Heart left ventricle (tissue), 16 donors: ENCODE measurements around the gene PDE1A. TPM values are rescaled to one million over a fixed set of nuclear protein-coding genes. Genes with fewer than 3 reads are reported as not detected.

Source experiments
- ATAC-seq, 4 donors: fragments of 200-7000 bp; cut with Tn5 transposase; one replicate each; pipeline ENCODE4 v1.9.1; 2020 to 2022; ENCODE audit warnings: moderate library complexity in 4 of 4, mild to moderate bottlenecking in 3 of 4, moderate number of reproducible peaks in 1 of 4
- DNase-seq, 5 donors: peaks; one replicate each; pipeline ENCODE4 v3.0.0-alpha.2; 2020
- H3K27ac ChIP-seq, 12 donors: fragments of 200-600 bp; sonication (generic) in 4 of 12; one replicate each; pipeline versions ENCODE4 v1.5.0 to v1.8.0; 2016 to 2022; ENCODE audit warnings: mild to moderate bottlenecking in 2 of 12
- H3K27me3 ChIP-seq, 9 donors: fragments of 200-600 bp; sonication (generic) in 2 of 9; one replicate each; pipeline versions ENCODE4 v1.5.1 to v1.8.0; 2016 to 2022; ENCODE audit warnings: mild to moderate bottlenecking in 3 of 9
- H3K36me3 ChIP-seq, 9 donors: fragments of 200-600 bp; sonication (generic) in 2 of 9; one replicate each; pipeline versions ENCODE4 v1.5.0 to v1.8.0; 2018 to 2022; ENCODE audit warnings: mild to moderate bottlenecking in 2 of 9
- H3K4me1 ChIP-seq, 12 donors: fragments of 200-600 bp; sonication (generic) in 4 of 12; one replicate each; pipeline versions ENCODE4 v1.5.0 to v1.8.0; 2016 to 2022; ENCODE audit warnings: mild to moderate bottlenecking in 3 of 12
- H3K4me3 ChIP-seq, 12 donors: fragments of 200-600 bp; sonication (generic) in 4 of 12; one replicate each; pipeline versions ENCODE4 v1.5.0 to v1.8.0; 2017 to 2022; ENCODE audit warnings: mild to moderate bottlenecking in 9 of 12, moderate library complexity in 4 of 12
- H3K9me3 ChIP-seq, 12 donors: fragments of 200-600 bp; sonication (generic) in 4 of 12; one replicate each; pipeline versions ENCODE4 v1.5.0 to v1.8.0; 2016 to 2022; ENCODE audit warnings: mild to moderate bottlenecking in 1 of 12
- CTCF ChIP-seq, 12 donors: fragments of 200-600 bp; sonication (generic) in 4 of 12; IDR thresholded peaks; one replicate each; pipeline versions ENCODE4 v1.5.0 to v1.8.0; 2018 to 2022; ENCODE audit warnings: antibody characterized with exemption in 12 of 12, mild to moderate bottlenecking in 5 of 12
- POLR2A ChIP-seq, 2 donors: fragments of 450-650 bp; IDR thresholded peaks; one replicate each; pipeline ENCODE4 v1.6.1; 2017; ENCODE audit warnings: antibody characterized with exemption in 2 of 2, mild to moderate bottlenecking in 2 of 2, moderate library complexity in 2 of 2
- WGBS, 4 donors: extraction: QIAGEN DNeasy Blood & Tissue Kit in 2 of 4; methylation state at CpG; one replicate each; pipeline versions ENCODE4 v1.1.5 to v1.1.7; 2013 to 2018; 5-methylcytosine and 5-hydroxymethylcytosine counted together
- intact Hi-C, 10 donors: fragments of 100-400 bp; cut with DNase I; formaldehyde crosslinking; loops; one replicate each; pipeline versions ENCODE4 v1.11.1 to v1.14.2; 2022
- polyA plus RNA-seq, 2 donors: library from polyadenylated mRNA; stranded (reverse); fragments of 200-250 nt; gene quantifications; one replicate each; pipeline ENCODE4 v1.2.3, GENCODE V29; 2013
- total RNA-seq, 9 donors: library from RNA; depleted of rRNA in 2 of 9; stranded (reverse); fragments of >200 nt in 2 of 9; fragmentation: NEBNext Ultra II Directional in 3 of 9; extraction: Animal tissue kit (Norgen Biotek cat#: 25700) in 3 of 9; gene quantifications; one replicate each; pipeline versions ENCODE4 v1.1.0 to v1.2.4, GENCODE V29; 2016 to 2023
- donor health status: ischemic (EF 13 %, LVEDD 7.1; RV severe dilation, severe dysfunction).
- donor health status: healthy with polysubstance abuse.
- donor health status: DM: no; HTN: yes; CAD: no.
- donor health status: DM: no; HTN: no; CAD: no.
- donor health status: ischemic (EF 25% LVEDD 6.9; RV normal size, moderate dysfunction).
- donor health status: ischemic (EF 25% LVEDD 5.7; RV mildly dilated, moderate dysfunction).
- donor health status: healthy.
- donor health status: DM: yes; HTN: yes; CAD: no.
- donor health status: ischemic (EF 35%, LVEDD 5.7; RV mildly dilated, moderate dysfunction).
- donor health status: nonischemic (EF 11% LVEDD 7.7; RV severe dilation, severe dysfunction).
- donor health status: DM: yes; HTN: yes; CAD: no.
- donor health status: PGD.
- donor health status: ischemic (EF 29% LVEDD 5.4; RV normal size, mild dysfunction).
- donor health status: nonischemic (EF 23%, LVEDD 6.1; RV moderate dilation, normal function).

Gene PDE1A
- total and polyA plus RNA-seq, 11 donors: 2.5 to 25.5 (median 5.5) TPM

DNA sequence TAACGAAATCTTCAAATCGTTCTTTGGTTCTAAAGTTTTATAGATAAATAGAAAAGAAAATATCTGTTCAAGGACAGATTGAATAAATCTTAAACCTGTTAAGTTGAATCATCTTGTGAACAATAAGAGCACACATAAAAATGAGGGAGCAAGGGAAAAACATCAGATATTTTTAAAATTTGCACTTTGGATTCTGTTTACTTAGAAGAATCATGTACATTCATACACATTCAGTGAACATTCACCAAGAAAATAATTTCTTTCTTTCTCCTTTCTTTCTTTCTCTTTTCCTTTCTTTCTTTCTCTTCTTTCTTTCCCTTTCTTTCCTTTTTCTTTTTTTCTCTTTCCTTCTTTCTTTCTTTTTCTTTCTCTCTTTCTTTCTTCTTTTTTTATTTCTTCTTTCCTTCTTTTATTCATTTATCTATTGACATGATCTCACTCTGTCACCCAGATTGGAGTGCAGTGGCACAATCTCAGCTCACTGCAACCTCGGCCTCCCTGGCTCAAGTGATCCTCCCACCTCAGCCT lies 164.9 kb downstream of the PDE1A start:
- Histone ChIP-seq H3K4me3 (no peak overlapping the region), H3K36me3 (no peaks in the 10 kb centered on the region), H3K4me1 (peaks cover 0 to 27% (median 2%) of the 10 kb centered on the region in 12 donors), H3K27ac (no peak overlapping the region), H3K9me3 (no peaks in the 10 kb centered on the region), H3K27me3 (no peaks in the 10 kb centered on the region)
- ATAC-seq (no peak), DNase-seq (no peak)
- 89 to 96% (median 92%) methylated on average over 3 of the region's 3 CpGs for WGBS, 4 donors
- no peak for TF ChIP-seq POLR2A (IDR thresholded peaks at IDR 0.05)
- no peak for TF ChIP-seq CTCF (IDR thresholded peaks at IDR 0.05)
- intact Hi-C loops: no loop called here

- intact Hi-C loops: loop anchor here in 2 of 10 donors (10.0 kb wide), 3 partner anchors 105 to 165 kb away; partner anchors contain the start of gene PDE1A (in 1 of the 2)
- H3K27me3 ChIP-seq: no peaks in the 10 kb centered on the region
- ATAC-seq (peak in 1 of 4 donors; percentile 36), DNase-seq (no peak)
- TF ChIP-seq POLR2A (IDR thresholded peaks at IDR 0.05): no peak
- TF ChIP-seq CTCF (IDR thresholded peaks at IDR 0.05): no peak
- no peak overlapping the region for H3K4me3 ChIP-seq
- no peaks in the 10 kb centered on the region for H3K36me3 ChIP-seq
- H3K27ac ChIP-seq: peak overlapping the region in 4 of 12 donors; percentile 11 to 25 (median 16)
- 42 to 68% (median 53%) methylated on average over 4 of the region's 4 CpGs for WGBS, 4 donors
- H3K9me3 ChIP-seq: no peaks in the 10 kb centered on the region
- H3K4me1 ChIP-seq: peaks cover 0 to 15% (median 0%) of the 10 kb centered on the region in 12 donors
Observed at GRCh38 chr2:182259629-182260150, 167.1 kb downstream of the PDE1A start.

GRCh38 chr2:182252534-182252933 lies 174.3 kb downstream of the PDE1A start:
- DNase-seq: no peak
- TF ChIP-seq POLR2A (IDR thresholded peaks at IDR 0.05) (no peak), CTCF (IDR thresholded peaks at IDR 0.05) (no peak)
- no peaks in the 10 kb centered on the region for H3K27me3 ChIP-seq
- no peak overlapping the region for H3K4me3 ChIP-seq
- H3K9me3 ChIP-seq: no peaks in the 10 kb centered on the region
- 69 to 78% (median 77%) methylated on average over 2 of the region's 2 CpGs for whole genome bisulfite sequencing, 4 donors
- peak in 1 of 4 donors; percentile 57 for ATAC-seq
- intact Hi-C loops: loop anchor here in 3 of 10 donors (2.0 to 10.0 kb wide), 4 partner anchors 20 to 172 kb away; partner anchors contain the start of gene PDE1A (in 1 of the 3)
- peaks cover 0 to 38% (median 5%) of the 10 kb centered on the region in 12 donors for H3K4me1 ChIP-seq
- H3K27ac ChIP-seq: no peak overlapping the region
- no peaks in the 10 kb centered on the region for H3K36me3 ChIP-seq

- H3K36me3 ChIP-seq: no peaks in the 10 kb centered on the region
- H3K27me3 ChIP-seq: no peaks in the 10 kb centered on the region
- H3K4me1 ChIP-seq: peaks cover 0 to 38% (median 5%) of the 10 kb centered on the region in 12 donors
- TF ChIP-seq POLR2A (IDR thresholded peaks at IDR 0.05): no peak
- no peak for TF ChIP-seq CTCF (IDR thresholded peaks at IDR 0.05)
- ATAC-seq (no peak), DNase-seq (no peak)
- H3K27ac ChIP-seq: peak overlapping the region in 8 of 12 donors; percentile 8 to 53 (median 38)
- no peaks in the 10 kb centered on the region for H3K9me3 ChIP-seq
- H3K4me3 ChIP-seq: no peak overlapping the region
- intact Hi-C loops: loop anchor here in 1 of 10 donors (10.0 kb wide), 1 partner anchor 116 kb away; no protein-coding TSS in a partner anchor
- WGBS, 4 donors: 95 to 98% (median 97%) methylated on average over 2 of the region's 2 CpGs
Observed at GRCh38 chr2:182248898-182249297, 177.9 kb downstream of the PDE1A start.
